RWPE1 (cell line): Measurements from ENCODE around the gene OST4.
A peak's percentile ranks its signal among the peaks of the same experiment; 100 is the strongest.
"Not testable (repeated sequence)": the region's sequence is repeated elsewhere in the genome, so short reads cannot be mapped to it uniquely, and the experiment has no call there.

ENCODE experiments used
- CTCF ChIA-PET: fragments of 350-600 bp; sonication (Branson Sonifier 250); formaldehyde crosslinking; extraction: SDS; loops from one replicate; lab custom pipeline; 2021; lab: Yijun Ruan, JAX
- POLR2A ChIA-PET: fragments of 400-600 bp; formaldehyde crosslinking; extraction: SDS; loops from one replicate; lab custom pipeline; 2020; ENCODE audit warnings: antibody characterized with exemption; ENCODE audit not compliant: low non-redundant PET; lab: Yijun Ruan, JAX
- DNase-seq: peaks from one replicate; pipeline ENCODE4 v3.0.0; 2012; ENCODE audit warnings: low spot score
- H3K27ac ChIP-seq: fragments of 450-650 bp; 2 replicates; pipeline ENCODE4 v1.5.1; 2017
- CTCF ChIP-seq: fragments of 450-650 bp; conservative IDR thresholded peaks from 2 replicates; pipeline ENCODE4 v1.5.1; 2017; ENCODE audit warnings: low read depth, mild to moderate bottlenecking

OST4 gene

DNA sequence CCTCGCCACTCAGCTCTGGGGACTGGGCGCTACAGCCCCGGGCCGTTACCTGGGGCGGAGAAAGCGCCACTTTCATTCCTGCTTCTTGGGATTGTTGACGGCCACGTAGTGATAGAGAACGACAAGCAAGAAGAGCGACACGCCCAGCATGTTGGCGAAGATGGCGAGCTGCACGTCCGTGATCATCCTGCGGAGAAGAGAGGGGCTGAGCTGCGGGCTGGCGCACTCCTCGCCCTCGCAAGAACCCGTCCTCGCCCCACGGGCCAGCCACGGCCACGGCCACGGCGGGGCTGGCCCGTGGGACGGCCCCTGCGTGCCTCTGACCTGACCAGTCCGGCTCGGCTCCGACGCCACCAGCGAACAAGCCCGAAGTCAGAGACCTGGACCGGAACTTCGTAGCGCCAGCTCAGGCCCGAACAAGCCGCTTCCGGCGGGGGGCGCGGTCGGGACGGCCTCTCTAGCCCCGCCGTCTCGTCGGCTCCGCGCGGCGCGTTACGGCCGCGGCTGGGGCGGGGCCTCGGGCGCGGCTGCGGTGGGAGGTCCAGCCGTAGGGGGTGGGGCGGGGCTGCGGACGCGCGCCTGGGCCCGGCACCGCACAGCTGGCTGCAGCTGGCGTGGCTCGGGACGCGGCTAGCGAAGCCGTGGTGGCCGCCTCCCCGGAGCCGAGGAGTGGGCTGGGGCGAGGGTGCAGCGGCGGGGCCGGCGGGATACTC, at the start of gene OST4:
Gene OST4 (minus strand): TSS at position 378 of the 713 bp plus-strand sequence.
- peak within 1 kb of the TSS; percentile 75 for H3K27ac ChIP-seq

DNA sequence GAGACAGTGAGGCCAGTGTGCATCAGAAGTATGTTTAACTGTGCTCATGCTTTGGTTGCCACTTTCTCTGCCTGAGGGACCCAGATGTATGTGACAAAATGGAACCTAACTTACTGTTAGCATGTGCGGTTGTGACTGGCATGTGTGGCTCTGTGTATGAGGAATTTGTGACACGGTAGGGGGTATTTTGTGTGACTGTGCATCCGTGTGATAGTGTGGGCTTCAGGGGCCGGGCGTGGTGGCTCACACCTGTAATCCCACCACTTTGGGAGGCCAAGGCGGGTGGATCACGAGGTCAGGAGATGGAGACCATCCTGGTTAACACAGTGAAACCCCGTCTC, 47.8 kb upstream of the OST4 start:
- DNase-seq, POLR2A ChIA-PET, CTCF ChIA-PET, H3K27ac ChIP-seq: not testable (repeated sequence)

More for the DNA sequence above, at the start of gene OST4:
- peak; percentile 93 for DNase-seq
- POLR2A ChIA-PET = interaction anchor here (1.4 kb wide), 1 partner anchor 16 kb away, joined by 4 read pairs; no protein-coding TSS in a partner anchor
- CTCF ChIA-PET = interaction anchor here (0.6 to 1.3 kb wide), 3 partner anchors 14 to 613 kb away, joined by 3 to 4 read pairs (median 3); partner anchors contain the start of gene KHK
- no peak for TF ChIP-seq CTCF

DNA sequence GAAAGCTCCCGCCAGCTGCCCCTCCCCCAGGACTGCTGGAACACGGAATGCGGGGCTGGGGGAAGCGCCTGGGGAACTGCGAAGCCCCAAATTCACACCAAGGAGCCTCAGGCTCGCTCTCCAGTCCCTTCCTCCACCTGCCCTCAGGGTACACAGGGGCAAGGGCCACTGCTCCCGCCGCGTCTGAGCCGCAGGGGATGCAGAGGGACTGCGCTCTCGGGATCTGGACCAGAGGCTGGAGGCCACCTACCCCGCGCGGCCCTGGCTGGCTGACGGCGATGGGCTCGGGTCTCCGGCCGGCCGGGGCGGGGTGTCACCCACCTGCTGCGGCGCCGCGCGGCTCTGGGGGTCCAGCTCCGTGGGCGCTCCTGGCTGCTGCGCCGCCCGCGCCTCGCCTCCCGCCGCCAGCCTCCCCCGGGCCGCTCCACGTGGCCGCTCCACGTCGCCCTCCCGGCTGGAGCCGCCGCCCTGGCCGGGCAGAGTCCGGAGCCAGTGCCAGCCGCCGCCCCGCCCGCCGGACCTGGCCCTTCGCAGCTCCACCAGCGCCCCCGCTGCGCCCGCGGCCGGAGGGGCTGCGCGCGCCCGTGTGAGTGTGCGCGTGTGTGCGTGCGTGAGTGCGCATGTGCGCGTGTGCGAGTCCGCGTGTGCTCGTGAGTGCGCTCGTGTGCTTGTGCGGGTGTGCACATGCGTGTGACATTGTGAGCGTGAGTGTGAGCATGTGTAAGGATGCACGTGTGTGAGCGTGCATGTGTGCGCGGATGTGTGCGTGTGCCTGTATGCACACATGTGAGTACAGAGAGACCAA, 47.3 kb upstream of the OST4 start, which contains the start of gene CGREF1:
Gene CGREF1 (minus strand): TSS at position 604 of the 805 bp plus-strand sequence. CDS start 14,762 bp downstream, outside the sequence.
- POLR2A ChIA-PET = no interaction called here
- DNase-seq = peak; percentile 25
- CTCF ChIA-PET = interaction anchor here (0.6 to 1.0 kb wide), 3 partner anchors 37 to 185 kb away, joined by 4 to 5 read pairs (median 4); no protein-coding TSS in a partner anchor

DNA sequence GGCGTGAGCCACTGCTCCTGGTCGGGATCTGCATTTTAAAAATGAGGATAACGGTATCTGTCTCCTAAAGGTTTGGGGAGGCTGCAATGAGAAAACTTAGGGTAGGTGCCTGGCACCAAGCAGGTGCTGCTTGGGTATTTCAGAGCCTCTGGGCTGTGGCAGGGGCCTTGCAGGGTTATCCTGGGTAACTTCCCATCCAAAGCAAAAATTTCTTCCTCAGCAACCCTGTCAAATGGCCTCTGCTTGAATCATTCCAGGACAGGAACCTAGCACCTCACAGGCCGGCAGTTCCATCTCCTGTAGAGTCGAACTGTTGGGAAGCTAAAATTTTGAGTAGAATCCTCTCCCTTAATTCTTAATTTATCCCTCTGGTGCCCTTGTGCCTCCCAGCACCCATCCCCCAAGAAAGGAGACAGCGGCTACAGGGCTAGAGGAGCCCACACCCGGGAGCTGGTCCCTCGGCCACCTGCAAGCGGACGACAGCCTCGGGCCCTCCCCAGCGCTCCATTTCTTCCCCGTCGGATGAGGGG, 46.6 kb upstream of the OST4 start:
- ChIA-PET CTCF (interaction anchor here (0.6 to 1.0 kb wide), 3 partner anchors 37 to 185 kb away, joined by 4 to 5 read pairs (median 4); no protein-coding TSS in a partner anchor), POLR2A (no interaction called here)
- DNase-seq = no peak
- H3K27ac ChIP-seq = no peak overlapping the region
- no peak for TF ChIP-seq CTCF

More for the DNA sequence above, 47.3 kb upstream of the OST4 start, which contains the start of gene CGREF1:
- H3K27ac ChIP-seq = no peak within 1 kb of the TSS
- TF ChIP-seq CTCF = no peak

DNA sequence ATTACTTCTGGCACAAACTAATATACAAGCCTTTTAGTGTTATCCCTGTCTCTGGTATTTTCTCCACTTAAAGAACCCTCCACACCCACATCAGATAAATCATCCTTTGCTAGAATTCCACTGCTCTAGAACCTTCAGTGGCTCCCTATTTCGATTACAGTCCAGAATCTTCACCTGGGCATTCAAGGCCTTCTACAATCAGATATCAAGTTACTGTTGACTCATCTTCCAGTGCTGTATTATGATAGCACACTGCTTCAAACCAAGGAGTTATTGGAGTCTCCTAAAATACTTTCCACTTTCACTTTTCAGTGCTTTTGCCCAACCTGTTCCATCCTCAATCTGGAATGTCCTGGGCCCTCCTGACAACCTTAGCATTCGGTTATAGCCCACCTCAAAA, 44.1 kb upstream of the OST4 start:
- no peak for DNase-seq
- TF ChIP-seq CTCF = no peak
- ChIA-PET POLR2A (no interaction called here), CTCF (no interaction called here)
- H3K27ac ChIP-seq = no peak overlapping the region

DNA sequence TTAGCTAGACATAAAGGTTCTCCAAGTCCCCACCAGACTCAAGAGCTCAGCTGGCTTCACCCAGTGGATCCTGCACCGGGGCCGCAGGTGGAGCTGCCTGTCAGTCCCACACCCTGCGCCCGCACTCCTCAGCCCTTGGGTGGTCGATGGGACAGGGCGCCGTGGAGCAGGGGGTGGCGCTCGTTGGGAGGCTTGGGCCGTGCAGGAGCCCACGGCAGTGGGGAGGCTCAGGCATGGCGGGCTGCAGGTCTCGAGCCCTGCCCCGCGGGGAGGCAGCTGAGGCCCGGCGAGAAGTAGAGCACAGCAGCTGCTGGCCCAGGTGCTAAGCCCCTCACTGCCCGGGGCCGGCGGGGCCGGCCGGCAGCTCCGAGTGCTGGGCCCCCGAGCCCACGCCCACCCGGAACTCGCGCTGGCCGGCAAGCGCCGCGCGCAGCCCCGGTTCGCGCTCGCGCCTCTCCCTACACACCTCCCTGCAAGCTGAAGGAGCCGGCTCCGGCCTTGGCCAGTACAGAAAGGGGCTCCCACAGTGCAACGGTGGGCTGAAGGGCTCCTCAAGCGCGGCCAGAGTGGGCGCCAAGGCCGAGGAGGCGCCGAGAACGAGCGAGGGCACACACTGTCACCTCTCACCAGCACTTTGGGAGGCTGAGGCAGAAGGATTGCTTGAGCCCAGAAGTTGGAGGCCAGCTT, 40.1 kb upstream of the OST4 start:
- POLR2A ChIA-PET, DNase-seq, H3K27ac ChIP-seq: not testable (repeated sequence)
- CTCF ChIA-PET = interaction anchor here (0.7 kb wide), 1 partner anchor 24 kb away, joined by 3 read pairs; no protein-coding TSS in a partner anchor

GRCh38 chr2:27110603-27111352, 39.3 kb upstream of the OST4 start:
- H3K27ac ChIP-seq, DNase-seq: not testable (repeated sequence)
- CTCF ChIA-PET = interaction anchor here (0.7 kb wide), 1 partner anchor 23 kb away, joined by 3 read pairs; no protein-coding TSS in a partner anchor
- POLR2A ChIA-PET = interaction anchor here (0.6 kb wide), 1 partner anchor 34 kb away, joined by 3 read pairs; no protein-coding TSS in a partner anchor
